Fibroblast of peridontal ligament (primary cell): Measurements from ENCODE around the gene TFCP2L1.

ENCODE experiments used
- DNase-seq: peaks from one replicate; pipeline ENCODE4 v3.0.0-alpha.2; 2010; ENCODE audit errors: extremely low read depth

The TFCP2L1 gene

DNA sequence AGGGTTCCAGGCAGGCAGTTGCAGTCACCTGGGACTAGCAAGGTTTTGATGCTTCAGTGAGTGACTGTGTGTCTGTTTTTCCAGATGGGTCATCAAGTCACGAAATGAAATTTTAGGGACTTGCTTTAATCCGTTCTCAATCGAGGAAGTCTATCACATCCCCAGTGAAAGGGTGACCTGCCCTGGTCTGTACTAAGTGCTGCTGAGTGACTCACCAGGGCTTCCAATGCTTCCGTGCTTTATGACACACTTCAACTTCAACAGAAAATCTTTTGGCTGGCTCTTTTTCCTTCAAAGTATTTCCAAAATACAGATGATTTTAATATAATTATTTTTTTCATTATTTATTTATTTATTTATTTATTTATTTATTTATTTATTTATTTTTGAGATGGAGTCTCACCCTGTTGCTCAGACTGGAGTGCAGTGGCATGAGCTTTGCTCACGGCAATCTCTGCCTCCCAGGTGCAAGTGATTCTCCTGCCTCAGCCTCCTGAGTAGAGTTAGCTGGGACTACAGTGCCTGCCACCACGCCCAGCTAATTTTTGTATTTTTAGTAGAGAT lies 18.4 kb downstream of the TFCP2L1 start:
- no peak for DNase-seq

DNA sequence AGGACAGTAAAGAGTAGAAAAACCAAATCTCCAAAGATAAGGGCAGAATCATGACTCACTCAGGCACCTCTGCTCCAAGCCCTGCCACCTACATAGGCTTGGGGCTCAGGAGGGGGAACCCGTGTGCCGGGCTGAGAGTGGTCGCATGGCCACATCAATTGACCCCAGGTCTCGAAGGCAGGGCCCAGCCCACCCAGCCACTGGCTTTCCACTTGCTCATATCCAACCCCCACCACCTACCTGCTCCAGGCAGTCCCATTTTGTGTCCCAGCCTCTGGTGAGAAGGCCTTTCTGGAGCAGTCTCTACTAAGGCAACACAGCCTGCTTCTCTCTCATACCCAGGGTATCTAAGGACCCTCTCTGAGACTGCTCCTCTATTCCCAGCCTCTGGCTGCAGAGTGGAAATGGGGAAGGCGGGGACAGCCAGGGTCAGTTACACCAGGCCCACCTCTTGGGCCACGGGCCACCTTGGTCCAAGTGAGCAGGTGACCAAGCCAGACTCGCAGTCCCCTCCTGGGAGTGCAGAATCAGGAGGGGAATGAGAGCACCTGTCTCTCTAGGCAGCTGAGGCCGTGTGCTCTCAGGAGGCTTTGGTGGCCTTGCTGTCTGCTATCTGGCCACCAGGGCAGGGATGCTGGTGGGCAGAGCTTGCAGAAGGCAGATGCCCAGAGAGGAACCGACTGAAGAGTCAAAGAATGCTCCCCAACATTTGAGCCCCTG lies 20.8 kb downstream of the TFCP2L1 start:
- DNase-seq, result no peak

- no peak for DNase-seq
These were observed 24.4 kb downstream of the TFCP2L1 start for GRCh38 chr2:121260370-121261154.

DNA sequence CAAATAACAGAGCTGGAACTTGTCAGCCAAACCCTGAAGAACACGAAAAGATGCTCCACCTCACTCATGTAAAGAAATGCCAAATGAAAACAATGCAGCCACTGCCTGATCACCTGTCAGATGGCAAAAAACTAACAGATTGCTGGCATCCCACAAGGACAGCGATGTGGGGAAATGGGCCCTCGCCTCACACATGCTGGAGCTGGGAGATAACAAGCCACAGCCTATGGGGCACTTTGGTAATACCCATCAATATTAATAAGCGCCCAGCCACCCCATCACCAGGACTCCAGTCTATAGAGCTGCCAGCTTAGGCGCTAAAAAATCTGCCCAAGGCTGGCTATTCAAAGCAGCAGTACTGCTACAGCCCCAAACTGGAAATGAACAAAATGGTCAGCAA lies 27.0 kb downstream of the TFCP2L1 start:
- DNase-seq, result no peak

GRCh38 chr2:121257480-121257840 lies 27.5 kb downstream of the TFCP2L1 start:
- DNase-seq, result no peak

GRCh38 chr2:121256720-121257479 lies 28.1 kb downstream of the TFCP2L1 start:
- DNase-seq, result no peak

DNA sequence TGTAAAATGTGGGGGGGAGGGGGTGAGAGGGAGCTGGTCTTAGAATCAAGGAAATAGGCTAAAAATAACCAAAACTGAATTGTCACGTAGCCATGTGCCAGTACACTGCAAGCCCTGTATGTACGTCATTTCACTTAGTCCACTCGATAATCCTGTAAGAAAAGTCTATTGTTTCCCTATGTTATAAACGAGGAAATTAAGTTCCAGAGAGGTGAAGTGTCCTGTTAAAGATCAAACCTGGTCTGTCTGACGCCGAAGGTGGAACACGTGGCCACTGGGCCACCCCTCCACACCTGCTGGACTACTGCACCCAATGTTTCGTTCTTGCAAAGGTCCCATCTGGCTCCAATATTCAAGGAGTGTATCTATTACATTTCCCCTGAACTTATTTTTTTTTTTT lies 29.6 kb downstream of the TFCP2L1 start:
- DNase-seq, result no peak

GRCh38 chr2:121254748-121255147 lies 30.3 kb downstream of the TFCP2L1 start:
- DNase-seq, result no peak

- no peak for DNase-seq
These were observed 31.2 kb downstream of the TFCP2L1 start for GRCh38 chr2:121253674-121254240.

DNA sequence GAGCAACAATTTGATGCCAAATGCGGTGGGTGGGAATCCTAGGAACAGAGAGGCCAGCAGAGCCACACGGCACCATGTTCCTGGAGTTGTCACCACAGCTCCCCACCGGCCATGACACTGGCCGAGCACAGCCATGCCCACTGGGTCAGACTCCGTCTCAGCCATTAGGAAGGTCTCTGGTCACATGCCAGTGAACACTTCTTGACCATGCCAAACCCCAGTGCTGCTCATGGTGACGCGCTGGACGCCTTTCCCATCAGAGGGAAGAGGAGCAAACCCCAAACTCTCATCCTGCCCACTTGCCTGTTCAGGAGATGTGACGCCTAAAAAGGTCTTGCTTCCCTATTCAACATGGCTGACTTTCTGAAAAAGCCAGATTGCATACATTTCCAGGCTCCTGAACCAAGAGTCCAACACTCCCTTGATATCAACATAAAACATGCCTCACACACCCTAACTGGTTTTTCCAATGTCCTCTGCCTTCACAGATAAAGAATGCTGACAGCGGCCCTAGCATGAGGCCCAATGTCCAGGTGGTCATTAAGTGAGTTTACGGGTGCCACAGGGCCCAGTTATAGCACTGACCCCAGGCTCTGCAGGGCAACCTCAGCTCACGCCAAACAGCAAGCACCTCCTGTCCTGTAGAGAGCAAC lies 31.9 kb downstream of the TFCP2L1 start:
- no peak for DNase-seq

GRCh38 chr2:121251497-121251896 lies 33.5 kb downstream of the TFCP2L1 start:
- DNase-seq, result no peak

DNA sequence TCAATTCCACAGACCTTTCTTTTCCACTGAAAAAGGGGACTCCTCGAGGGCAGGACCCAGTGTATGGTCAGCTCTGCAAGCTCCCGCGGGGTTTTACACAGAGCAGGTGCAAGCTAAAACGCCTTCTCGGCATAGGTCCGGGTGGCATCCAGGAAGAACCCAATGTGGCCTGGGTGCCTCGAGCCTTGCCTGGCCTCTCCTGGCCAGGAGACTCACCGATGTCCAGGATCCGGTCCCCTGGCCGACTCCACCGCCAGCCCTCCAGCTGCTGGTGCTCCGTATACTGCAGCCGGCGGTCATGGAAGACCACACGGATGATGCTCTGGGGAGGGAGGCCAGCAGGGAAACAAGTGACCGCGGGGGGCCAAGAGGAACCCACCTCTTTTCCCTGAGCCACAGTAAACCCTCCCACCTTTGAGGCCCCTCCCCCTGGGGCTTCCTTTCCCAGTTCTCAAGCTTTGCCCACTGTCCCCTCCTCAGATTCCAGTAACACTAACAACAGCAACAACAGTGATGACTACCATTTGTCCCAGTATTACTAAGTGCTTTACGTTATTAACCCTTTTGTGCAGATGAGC lies 36.1 kb downstream of the TFCP2L1 start:
- DNase-seq, result no peak

- no peak for DNase-seq
These were observed 37.0 kb downstream of the TFCP2L1 start for GRCh38 chr2:121247971-121248370.

DNA sequence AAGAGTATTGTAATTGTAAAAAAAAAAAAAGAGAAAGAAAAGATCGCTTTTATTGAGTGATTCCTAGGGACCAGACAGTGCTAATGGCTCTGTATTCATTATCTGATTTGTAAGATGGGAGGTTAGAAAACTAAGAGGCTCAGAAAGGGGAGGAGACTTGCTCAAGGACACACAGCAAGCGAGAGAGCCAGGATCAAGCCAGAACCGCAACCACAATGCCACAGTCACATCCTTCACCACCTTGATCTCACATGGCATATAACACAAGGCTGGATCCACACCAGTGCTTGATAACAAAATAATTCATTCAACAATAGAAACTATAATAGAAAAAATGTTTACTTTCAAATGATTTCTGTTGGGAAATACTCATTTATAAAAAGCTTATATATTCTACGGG lies 37.5 kb downstream of the TFCP2L1 start:
- DNase-seq, result no peak

DNA sequence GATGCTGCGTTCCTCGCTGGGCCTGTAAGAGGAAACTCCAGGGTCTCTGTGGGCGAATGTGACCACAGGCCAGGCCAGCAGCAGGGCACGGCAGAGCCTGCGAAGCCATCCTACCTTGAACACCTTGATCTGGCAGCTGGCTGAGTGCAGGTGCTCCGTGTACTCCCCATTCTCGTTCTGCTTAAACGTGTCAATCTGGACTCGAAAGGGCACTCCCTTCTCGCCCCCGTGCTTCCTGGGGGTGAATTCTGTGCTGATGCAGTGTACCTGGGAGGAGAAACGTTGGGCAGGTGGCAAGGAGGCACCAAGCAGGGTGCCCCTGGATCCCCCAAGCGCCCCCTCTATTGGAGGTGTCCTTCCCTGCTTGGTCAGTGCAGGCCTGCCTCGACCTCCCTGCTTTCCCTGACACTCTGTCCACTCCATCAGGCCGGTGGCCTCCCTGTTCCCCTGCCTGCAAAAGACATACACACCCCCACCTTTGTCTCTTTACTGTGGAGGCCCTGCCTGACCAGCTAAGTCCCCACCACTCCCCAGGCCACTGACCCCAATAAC lies 38.2 kb downstream of the TFCP2L1 start:
- no peak for DNase-seq

- no peak for DNase-seq
These were observed 39.1 kb downstream of the TFCP2L1 start for GRCh38 chr2:121245913-121246312.

GRCh38 chr2:121245120-121245820 lies 39.7 kb downstream of the TFCP2L1 start:
- no peak for DNase-seq

DNA sequence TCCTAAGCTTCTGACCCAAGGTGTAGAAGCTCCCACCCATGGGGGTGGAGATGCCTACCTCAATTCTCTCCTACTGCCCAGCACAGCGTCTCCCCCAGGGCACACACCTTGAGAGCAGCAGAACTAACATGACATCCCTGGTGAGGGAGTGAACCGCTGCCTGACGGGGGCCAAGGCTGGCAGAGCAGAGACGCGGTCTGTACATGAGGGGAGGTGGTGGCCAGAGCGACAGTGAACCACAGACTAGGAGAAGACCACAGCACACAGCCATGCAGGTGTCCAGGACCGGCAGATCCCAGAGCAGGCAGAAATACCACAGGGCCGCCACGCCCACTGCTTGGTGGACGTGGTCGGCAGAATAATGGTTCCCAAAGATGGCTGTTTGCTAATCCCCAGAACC lies 40.4 kb downstream of the TFCP2L1 start:
- DNase-seq, result no peak

DNA sequence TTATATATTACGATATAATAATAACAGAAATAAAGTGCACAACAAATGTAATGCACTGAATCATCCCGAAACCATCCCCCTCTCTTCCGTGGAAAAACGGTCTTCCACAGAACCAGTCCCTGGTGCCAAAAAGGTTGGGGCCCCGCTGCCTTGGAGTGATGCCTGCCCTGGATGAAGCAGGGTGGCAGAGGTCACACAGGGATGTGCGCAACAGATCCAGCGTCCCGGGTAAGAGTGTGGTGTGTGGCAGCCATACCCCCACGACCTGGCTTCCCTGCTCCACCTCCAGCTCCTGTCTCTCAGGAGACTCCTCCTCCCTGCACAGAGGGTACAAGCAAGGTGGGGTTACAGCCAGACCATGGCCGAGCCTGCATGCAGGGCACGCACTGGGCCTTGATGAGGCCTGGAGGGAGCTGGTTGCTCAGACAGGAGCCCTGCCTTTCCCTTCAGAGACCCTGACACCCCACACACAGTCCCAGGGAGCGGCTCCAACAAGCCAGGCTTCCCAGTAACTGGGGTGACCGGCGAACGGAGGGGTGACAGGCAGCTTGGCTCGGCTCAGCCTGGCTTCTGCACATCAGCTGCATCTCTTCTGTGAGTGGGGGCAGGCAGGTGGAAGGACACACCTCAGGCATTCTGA lies 41.1 kb downstream of the TFCP2L1 start:
- no peak for DNase-seq

- no peak for DNase-seq
These were observed 42.0 kb downstream of the TFCP2L1 start for GRCh38 chr2:121242976-121243375.
